Neural cell (in vitro differentiated cells): ENCODE data around the gene PISD.

ENCODE experiments used
- CTCF ChIP-seq: fragments of 450-650 bp; IDR thresholded peaks from 2 replicates; pipeline ENCODE4 v1.5.1; 2014; ENCODE audit warnings: antibody characterized with exemption, mild to moderate bottlenecking, moderate library complexity; ENCODE audit not compliant: poor library complexity, severe bottlenecking
- MXI1 ChIP-seq: fragments of 450-650 bp; conservative IDR thresholded peaks from 2 replicates; pipeline ENCODE4 v1.6.1; 2014; ENCODE audit warnings: antibody characterized with exemption, mild to moderate bottlenecking; ENCODE audit not compliant: poor library complexity, severe bottlenecking
- SMC3 ChIP-seq: fragments of 450-650 bp; conservative IDR thresholded peaks from 2 replicates; pipeline ENCODE4 v1.6.1; 2014; ENCODE audit warnings: antibody characterized with exemption, mild to moderate bottlenecking, moderate library complexity; ENCODE audit not compliant: poor library complexity

GRCh38 chr22:31647066-31647465 lies 14.9 kb downstream of the PISD start:
- TF ChIP-seq CTCF (no peak), MXI1 (no peak), SMC3 (no peak)
